ENCODE results near the gene MIPOL1. TPM values are rescaled to one million over a fixed set of nuclear protein-coding genes. Genes with fewer than 3 reads are reported as not detected.

MIPOL1 gene
- total RNA-seq, 1 experiment from 2014 or later, result 18.7 TPM

DNA sequence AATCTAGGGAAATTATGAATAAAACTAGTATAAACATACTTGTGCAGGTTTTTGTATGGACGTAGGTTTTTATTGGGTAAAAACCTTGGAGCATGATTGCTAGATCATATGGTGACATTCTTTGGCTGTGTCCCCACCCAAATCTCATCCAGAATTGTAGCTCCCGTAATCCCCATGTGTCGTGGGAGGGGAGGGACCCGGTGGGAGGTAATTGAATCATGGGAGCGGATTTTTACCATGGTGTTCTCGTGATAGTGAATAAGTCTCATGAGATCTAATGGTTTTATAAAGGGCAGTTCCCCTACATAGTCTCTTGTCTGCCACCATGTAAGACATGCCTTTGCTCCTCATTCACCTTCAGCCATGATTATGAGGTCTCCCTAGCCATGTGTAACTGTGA, 276.5 kb downstream of the MIPOL1 start:
- Histone ChIP-seq H3K36me3 (ENCODE audit: control insufficient read depth, insufficient read depth, low read length) (no peaks in the 10 kb centered on the region; the same call in 1 of the 2 replicates), H3K4me3 (ENCODE audit: low read depth, low read length) (no peak overlapping the region), H3K4me1 (no peaks in the 10 kb centered on the region), H3K27me3 (replicated peaks; ENCODE audit: control insufficient read depth, insufficient read depth, low read length) (no peaks in the 10 kb centered on the region), H3K9me3 (peaks cover 6% of the 10 kb centered on the region; the same call in 1 of the 2 replicates)
- ChIA-PET CTCF (no interaction called here), POLR2A (no interaction called here)
- Mint-ChIP-seq H3K4me1 (ENCODE audit: low read depth, unreplicated experiment) (no peaks in the 10 kb centered on the region), H3K9me3 (ENCODE audit: unreplicated experiment) (peaks cover 56% of the 10 kb centered on the region), H3K4me3 (ENCODE audit: unreplicated experiment) (no peak overlapping the region), H3K36me3 (ENCODE audit: insufficient read depth, unreplicated experiment) (peaks cover 12% of the 10 kb centered on the region), H3K27me3 (ENCODE audit: insufficient read depth, unreplicated experiment) (no peaks in the 10 kb centered on the region), H3K27ac (ENCODE audit: unreplicated experiment) (no peak overlapping the region)
- BruUV-seq (replicated peaks), result no TSS peak
- no peak for DNase-seq
- intact Hi-C loops (cut with micrococcal nuclease; ENCODE audit: unreplicated experiment), result no loop called here
- TF ChIP-seq, protein P1, sequence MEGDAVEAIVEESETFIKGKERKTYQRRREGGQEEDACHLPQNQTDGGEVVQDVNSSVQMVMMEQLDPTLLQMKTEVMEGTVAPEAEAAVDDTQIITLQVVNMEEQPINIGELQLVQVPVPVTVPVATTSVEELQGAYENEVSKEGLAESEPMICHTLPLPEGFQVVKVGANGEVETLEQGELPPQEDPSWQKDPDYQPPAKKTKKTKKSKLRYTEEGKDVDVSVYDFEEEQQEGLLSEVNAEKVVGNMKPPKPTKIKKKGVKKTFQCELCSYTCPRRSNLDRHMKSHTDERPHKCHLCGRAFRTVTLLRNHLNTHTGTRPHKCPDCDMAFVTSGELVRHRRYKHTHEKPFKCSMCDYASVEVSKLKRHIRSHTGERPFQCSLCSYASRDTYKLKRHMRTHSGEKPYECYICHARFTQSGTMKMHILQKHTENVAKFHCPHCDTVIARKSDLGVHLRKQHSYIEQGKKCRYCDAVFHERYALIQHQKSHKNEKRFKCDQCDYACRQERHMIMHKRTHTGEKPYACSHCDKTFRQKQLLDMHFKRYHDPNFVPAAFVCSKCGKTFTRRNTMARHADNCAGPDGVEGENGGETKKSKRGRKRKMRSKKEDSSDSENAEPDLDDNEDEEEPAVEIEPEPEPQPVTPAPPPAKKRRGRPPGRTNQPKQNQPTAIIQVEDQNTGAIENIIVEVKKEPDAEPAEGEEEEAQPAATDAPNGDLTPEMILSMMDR (IDR thresholded peaks at IDR 0.05; ENCODE audit: insufficient read depth in 1 of 2, low read depth in 1 of 2, low read length in 1 of 2, severe bottlenecking in 1 of 2, unreplicated experiment in 1 of 2), result no peak

DNA sequence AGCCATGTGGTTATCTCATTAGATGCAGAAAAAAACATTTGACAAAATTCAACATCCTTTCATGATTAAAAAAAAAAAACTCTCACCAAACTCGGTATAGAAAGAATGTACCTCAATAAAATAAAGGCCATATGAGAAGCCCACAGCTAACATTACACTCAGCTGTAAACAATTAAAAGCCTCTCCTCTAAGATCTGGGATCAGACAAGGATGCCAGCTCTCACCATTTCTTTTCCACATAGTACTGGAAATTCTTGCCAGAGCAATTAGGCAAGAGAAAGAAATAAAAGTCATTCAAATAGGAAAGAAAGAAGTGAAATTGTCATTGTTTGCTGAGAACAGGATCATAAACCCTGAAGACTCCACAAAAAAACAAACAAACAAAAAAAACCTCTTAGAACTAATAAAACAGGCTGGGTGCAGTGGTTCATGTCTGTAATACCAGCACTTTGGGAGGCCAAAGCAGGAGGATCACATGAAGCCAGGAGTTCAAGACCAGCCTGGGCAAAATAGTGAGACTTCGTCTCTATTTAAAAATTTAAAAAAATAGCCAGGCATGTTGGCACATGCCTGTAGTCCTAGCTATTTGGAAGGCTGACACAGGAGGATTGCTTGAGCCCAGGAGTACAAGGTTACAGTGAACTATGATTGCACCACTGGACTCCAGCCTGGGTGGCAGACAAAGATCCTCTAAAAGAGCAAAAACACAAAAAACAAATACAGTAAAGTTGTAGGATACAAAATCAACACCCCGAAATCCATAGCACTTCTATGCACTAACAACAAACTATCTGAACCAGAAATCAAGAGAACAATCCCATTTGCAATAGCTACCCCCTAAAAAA, 282.9 kb downstream of the MIPOL1 start:
- H3K36me3 ChIP-seq (ENCODE audit: control insufficient read depth, insufficient read depth, low read length), result no peaks in the 10 kb centered on the region; the same call in 1 of the 2 replicates
- Mint-ChIP-seq H3K4me3 (ENCODE audit: unreplicated experiment) (no peak overlapping the region), H3K9me3 (ENCODE audit: unreplicated experiment) (peaks cover 49% of the 10 kb centered on the region), H3K4me1 (ENCODE audit: low read depth, unreplicated experiment) (no peaks in the 10 kb centered on the region), H3K27me3 (ENCODE audit: insufficient read depth, unreplicated experiment) (no peaks in the 10 kb centered on the region), H3K27ac (ENCODE audit: unreplicated experiment) (no peak overlapping the region), H3K36me3 (ENCODE audit: insufficient read depth, unreplicated experiment) (peaks cover 16% of the 10 kb centered on the region)
- ChIA-PET POLR2A (interaction anchor here (0.5 kb wide), 1 partner anchor 25 kb away, joined by 3 read pairs; no protein-coding TSS in a partner anchor), CTCF (no interaction called here)
- H3K27me3 ChIP-seq (replicated peaks; ENCODE audit: control insufficient read depth, insufficient read depth, low read length), result no peaks in the 10 kb centered on the region
- no TSS peak for BruUV-seq (replicated peaks)
- DNase-seq, result no peak
- H3K9me3 ChIP-seq, result peaks cover 4% of the 10 kb centered on the region
- TF ChIP-seq, protein P1 (IDR thresholded peaks at IDR 0.05; ENCODE audit: insufficient read depth in 1 of 2, low read depth in 1 of 2, low read length in 1 of 2, severe bottlenecking in 1 of 2, unreplicated experiment in 1 of 2), result no peak
- intact Hi-C loops (cut with micrococcal nuclease; ENCODE audit: unreplicated experiment), result no loop called here
- no peak overlapping the region for H3K4me3 ChIP-seq (ENCODE audit: low read depth, low read length)
- H3K4me1 ChIP-seq, result no peaks in the 10 kb centered on the region

DNA sequence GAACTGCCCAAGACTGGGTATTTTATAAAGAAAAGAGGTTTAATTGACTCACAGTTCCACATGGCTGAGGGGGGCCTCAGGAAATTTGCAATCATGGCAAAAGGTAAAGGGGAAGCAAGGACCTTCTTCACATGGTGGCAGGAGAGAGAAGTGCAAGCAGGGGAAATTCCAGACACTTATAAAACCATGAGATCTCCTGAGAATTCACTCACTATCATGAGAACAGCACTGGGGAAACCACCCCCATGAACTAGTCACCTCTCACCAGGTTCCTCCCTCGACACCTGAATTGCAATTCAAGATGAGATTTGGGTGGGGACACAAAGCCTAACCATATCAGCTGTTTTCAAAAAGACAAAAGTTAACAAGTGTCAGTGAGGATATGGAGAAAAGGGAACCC, 284.7 kb downstream of the MIPOL1 start:
- no peak for DNase-seq
- H3K9me3 ChIP-seq, result peaks cover 7% of the 10 kb centered on the region; the same call in 1 of the 2 replicates
- intact Hi-C loops (cut with micrococcal nuclease; ENCODE audit: unreplicated experiment), result no loop called here
- BruUV-seq (replicated peaks), result no TSS peak
- no peak overlapping the region for H3K4me3 ChIP-seq (ENCODE audit: low read depth, low read length)
- Mint-ChIP-seq H3K27ac (ENCODE audit: unreplicated experiment) (no peak overlapping the region), H3K4me1 (ENCODE audit: low read depth, unreplicated experiment) (no peaks in the 10 kb centered on the region), H3K4me3 (ENCODE audit: unreplicated experiment) (no peak overlapping the region), H3K36me3 (ENCODE audit: insufficient read depth, unreplicated experiment) (peaks cover 16% of the 10 kb centered on the region), H3K27me3 (ENCODE audit: insufficient read depth, unreplicated experiment) (no peaks in the 10 kb centered on the region), H3K9me3 (ENCODE audit: unreplicated experiment) (peaks cover 47% of the 10 kb centered on the region)
- no peaks in the 10 kb centered on the region for H3K4me1 ChIP-seq
- POLR2A ChIA-PET, result no interaction called here
- CTCF ChIA-PET, result no interaction called here
- no peaks in the 10 kb centered on the region; the same call in 1 of the 2 replicates for H3K36me3 ChIP-seq (ENCODE audit: control insufficient read depth, insufficient read depth, low read length)
- H3K27me3 ChIP-seq (replicated peaks; ENCODE audit: control insufficient read depth, insufficient read depth, low read length), result no peaks in the 10 kb centered on the region
- TF ChIP-seq, protein P1 (IDR thresholded peaks at IDR 0.05; ENCODE audit: insufficient read depth in 1 of 2, low read depth in 1 of 2, low read length in 1 of 2, severe bottlenecking in 1 of 2, unreplicated experiment in 1 of 2), result no peak
